Tibial nerve (tissue), 4 donors: ENCODE measurements around the gene GRPEL1. TPM values are rescaled to one million over a fixed set of nuclear protein-coding genes. Genes with fewer than 3 reads are reported as not detected.

Experiments used
- DNase-seq, 2 donors: peaks; one replicate each; pipeline ENCODE4 v3.0.0-alpha.2; 2019; ENCODE audit warnings: low spot score in 2 of 2
- H3K27ac ChIP-seq, 4 donors: fragments of 200-600 bp; sonication (generic) in 3 of 4; one replicate each; pipeline ENCODE4 v1.5.1; 2017 to 2019; ENCODE audit warnings: mild to moderate bottlenecking in 1 of 4
- H3K27me3 ChIP-seq, 2 donors: fragments of 200-600 bp; sonication (generic) in 1 of 2; one replicate each; pipeline versions ENCODE4 v1.5.1 to v1.6.0; 2017 to 2019
- H3K36me3 ChIP-seq, 3 donors: fragments of 200-600 bp; sonication (generic); one replicate each; pipeline ENCODE4 v1.5.1; 2018 to 2019
- H3K4me1 ChIP-seq, 4 donors: fragments of 200-600 bp; sonication (generic) in 3 of 4; one replicate each; pipeline ENCODE4 v1.5.1; 2017 to 2019
- H3K4me3 ChIP-seq, 4 donors: fragments of 200-600 bp; sonication (generic) in 3 of 4; one replicate each; pipeline ENCODE4 v1.5.1; 2017 to 2019; ENCODE audit warnings: mild to moderate bottlenecking in 1 of 4, moderate library complexity in 1 of 4
- H3K9me3 ChIP-seq, 4 donors: fragments of 200-600 bp; sonication (generic) in 3 of 4; one replicate each; pipeline ENCODE4 v1.5.1; 2017 to 2019
- CTCF ChIP-seq, 5 experiments: fragments of 200-600 bp in 3 of 5; fragments of 450-650 bp in 2 of 5; sonication (generic) in 3 of 5; IDR thresholded peaks; one replicate each; pipeline ENCODE4 v1.5.1; 2016 to 2019; ENCODE audit warnings: antibody characterized with exemption in 5 of 5, mild to moderate bottlenecking in 3 of 5, moderate library complexity in 2 of 5
- EP300 ChIP-seq, 2 donors: sonication (generic); formaldehyde crosslinking; IDR thresholded peaks; one replicate each; pipeline ENCODE4 v1.6.1; 2017; ENCODE audit warnings: antibody characterized with exemption in 2 of 2, mild to moderate bottlenecking in 1 of 2
- POLR2A ChIP-seq, 2 donors: fragments of 450-650 bp; IDR thresholded peaks; one replicate each; pipeline ENCODE4 v1.6.1; 2017; ENCODE audit warnings: antibody characterized with exemption in 2 of 2, mild to moderate bottlenecking in 2 of 2, moderate library complexity in 2 of 2
- WGBS, 2 donors: methylation state at CpG; one replicate each; pipeline ENCODE4 v1.1.5; 2018; 5-methylcytosine and 5-hydroxymethylcytosine counted together
- total RNA-seq, 4 donors: library from RNA; depleted of rRNA; stranded (reverse); fragments of >200 nt; gene quantifications; one replicate each; pipeline ENCODE4 v1.1.0, GENCODE V29; 2016

GRPEL1 gene
- total RNA-seq, 4 donors from 2014 or later, result 11.1 to 13.6 (median 13.3) TPM

- H3K9me3 ChIP-seq, result no peaks in the 10 kb centered on the region
- no peak overlapping the region for H3K4me3 ChIP-seq
- no peaks in the 10 kb centered on the region for H3K27me3 ChIP-seq
- WGBS, 2 donors, result 45 to 46% methylated on average over 18 to 23 of the region's 23 CpGs
- no peak for TF ChIP-seq POLR2A (IDR thresholded peaks at IDR 0.05)
- TF ChIP-seq EP300 (IDR thresholded peaks at IDR 0.05), result peak in 1 of 2 donors; percentile 52
- peak; percentile 96 to 98 (median 97) for TF ChIP-seq CTCF (IDR thresholded peaks at IDR 0.05)
- DNase-seq, result peak; percentile 69 to 84
- H3K4me1 ChIP-seq, result peaks cover 0 to 38% (median 17%) of the 10 kb centered on the region in 4 donors
- no peaks in the 10 kb centered on the region for H3K36me3 ChIP-seq
- no peak overlapping the region for H3K27ac ChIP-seq
Observed at GRCh38 chr4:7070729-7071511, 3.1 kb upstream of the GRPEL1 start.

GRCh38 chr4:7068883-7069282, 1.0 kb upstream of the GRPEL1 start:
- no peak for TF ChIP-seq CTCF (IDR thresholded peaks at IDR 0.05)
- TF ChIP-seq POLR2A (IDR thresholded peaks at IDR 0.05), result no peak
- TF ChIP-seq EP300 (IDR thresholded peaks at IDR 0.05), result no peak
- peak overlapping the region; percentile 56 to 87 (median 84) for H3K4me3 ChIP-seq
- no peaks in the 10 kb centered on the region for H3K9me3 ChIP-seq
- peak overlapping the region in 3 of 4 donors; percentile 87 to 93 (median 93) for H3K27ac ChIP-seq
- H3K4me1 ChIP-seq, result peaks cover 0 to 45% (median 17%) of the 10 kb centered on the region in 4 donors
- no peaks in the 10 kb centered on the region for H3K27me3 ChIP-seq
- no peak for DNase-seq
- peaks cover 0 to 5% (median 0%) of the 10 kb centered on the region in 3 donors for H3K36me3 ChIP-seq
- WGBS, 2 donors, result 19 to 21% methylated on average over 20 of the region's 20 CpGs

GRCh38 chr4:7068279-7068842, 497 bp upstream of the GRPEL1 start:
- 1% methylated on average over 13 to 41 of the region's 50 CpGs for WGBS, 2 donors
- Histone ChIP-seq H3K36me3 (peaks cover 0 to 10% (median 5%) of the 10 kb centered on the region in 3 donors), H3K4me1 (peaks cover 0 to 45% (median 17%) of the 10 kb centered on the region in 4 donors), H3K9me3 (no peaks in the 10 kb centered on the region), H3K27me3 (no peaks in the 10 kb centered on the region), H3K27ac (peak overlapping the region; percentile 57 to 93 (median 90)), H3K4me3 (peak overlapping the region; percentile 56 to 87 (median 84))
- DNase-seq, result no peak
- TF ChIP-seq POLR2A (IDR thresholded peaks at IDR 0.05) (peak in 1 of 2 donors; percentile 59), CTCF (IDR thresholded peaks at IDR 0.05) (no peak), EP300 (IDR thresholded peaks at IDR 0.05) (peak; percentile 45 to 74)

- DNase-seq, result no peak
- Histone ChIP-seq H3K4me1 (peaks cover 0 to 45% (median 17%) of the 10 kb centered on the region in 4 donors), H3K27ac (peak overlapping the region in 3 of 4 donors; percentile 87 to 93 (median 91)), H3K9me3 (no peaks in the 10 kb centered on the region), H3K27me3 (no peaks in the 10 kb centered on the region), H3K36me3 (peaks cover 4 to 22% (median 11%) of the 10 kb centered on the region in 3 donors), H3K4me3 (peak overlapping the region; percentile 81 to 87 (median 84))
- 3% methylated on average over 13 of the region's 13 CpGs for WGBS, 2 donors
- TF ChIP-seq POLR2A (IDR thresholded peaks at IDR 0.05) (no peak), EP300 (IDR thresholded peaks at IDR 0.05) (no peak), CTCF (IDR thresholded peaks at IDR 0.05) (no peak)
Observed at GRCh38 chr4:7067126-7067451, 775 bp downstream of the GRPEL1 start.

- H3K4me1 ChIP-seq, result peaks cover 0 to 45% (median 17%) of the 10 kb centered on the region in 4 donors
- DNase-seq, result no peak
- no peak overlapping the region for H3K27ac ChIP-seq
- peaks cover 4 to 28% (median 17%) of the 10 kb centered on the region in 3 donors for H3K36me3 ChIP-seq
- H3K9me3 ChIP-seq, result no peaks in the 10 kb centered on the region
- no peaks in the 10 kb centered on the region for H3K27me3 ChIP-seq
- TF ChIP-seq CTCF (IDR thresholded peaks at IDR 0.05) (no peak), EP300 (IDR thresholded peaks at IDR 0.05) (no peak), POLR2A (IDR thresholded peaks at IDR 0.05) (no peak)
- H3K4me3 ChIP-seq, result peak overlapping the region in 2 of 4 donors; percentile 86 to 87
- 84 to 87% methylated on average over 4 of the region's 4 CpGs for WGBS, 2 donors
Observed at GRCh38 chr4:7066493-7066892, 1.4 kb downstream of the GRPEL1 start.
